Stimulated activated memory B cell treated with anti-CD40 and anti-IgM and Interleukin-4, amounts not matched to agents 10 μg/mL and 1 μg/mL and 100 μg/mL, for 72 hours (primary cell): ENCODE measurements around the gene KATNIP.
"Not testable (repeated sequence)": the region's sequence is repeated elsewhere in the genome, so short reads cannot be mapped to it uniquely, and the experiment has no call there.

Experiments
- ATAC-seq: fragments of 150-1000 bp; cut with Tn5 transposase; 2 replicates; pipeline ENCODE4 v1.10.0; 2021
- H3K27ac Mint-ChIP-seq: one replicate; pipeline ENCODE4 v1.8.0; 2022; ENCODE audit warnings: mild to moderate bottlenecking, mixed read lengths
- H3K27me3 Mint-ChIP-seq: one replicate; pipeline ENCODE4 v1.8.0; 2022; ENCODE audit warnings: mixed read lengths
- H3K36me3 Mint-ChIP-seq: one replicate; pipeline ENCODE4 v1.8.0; 2022; ENCODE audit warnings: mixed read lengths
- H3K4me1 Mint-ChIP-seq: one replicate; pipeline ENCODE4 v1.8.0; 2022; ENCODE audit warnings: mixed read lengths
- H3K4me3 Mint-ChIP-seq: one replicate; pipeline ENCODE4 v1.8.0; 2022; ENCODE audit warnings: mild to moderate bottlenecking, moderate library complexity, mixed read lengths
- H3K9me3 Mint-ChIP-seq: one replicate; pipeline ENCODE4 v1.8.0; 2022; ENCODE audit warnings: mixed read lengths

KATNIP gene

GRCh38 chr16:27556471-27556870 lies 6.5 kb downstream of the KATNIP start:
- Mint-ChIP-seq H3K27me3 (no peaks in the 10 kb centered on the region), H3K9me3 (no peaks in the 10 kb centered on the region), H3K27ac (no peak overlapping the region), H3K4me3 (no peak overlapping the region), H3K4me1 (peaks cover 5% of the 10 kb centered on the region), H3K36me3 (peaks cover 23% of the 10 kb centered on the region)
- ATAC-seq, result no peak

GRCh38 chr16:27558434-27558833 lies 8.5 kb downstream of the KATNIP start:
- Mint-ChIP-seq H3K36me3 (peaks cover 24% of the 10 kb centered on the region), H3K9me3 (no peaks in the 10 kb centered on the region), H3K27ac (no peak overlapping the region), H3K4me3 (no peak overlapping the region), H3K27me3 (no peaks in the 10 kb centered on the region), H3K4me1 (peaks cover 5% of the 10 kb centered on the region)
- ATAC-seq, result no peak

GRCh38 chr16:27558932-27559331 lies 9.0 kb downstream of the KATNIP start:
- peaks cover 24% of the 10 kb centered on the region for H3K36me3 Mint-ChIP-seq
- peaks cover 5% of the 10 kb centered on the region for H3K4me1 Mint-ChIP-seq
- no peaks in the 10 kb centered on the region for H3K9me3 Mint-ChIP-seq
- no peak for ATAC-seq
- no peak overlapping the region for H3K27ac Mint-ChIP-seq
- no peak overlapping the region for H3K4me3 Mint-ChIP-seq
- no peaks in the 10 kb centered on the region for H3K27me3 Mint-ChIP-seq

DNA sequence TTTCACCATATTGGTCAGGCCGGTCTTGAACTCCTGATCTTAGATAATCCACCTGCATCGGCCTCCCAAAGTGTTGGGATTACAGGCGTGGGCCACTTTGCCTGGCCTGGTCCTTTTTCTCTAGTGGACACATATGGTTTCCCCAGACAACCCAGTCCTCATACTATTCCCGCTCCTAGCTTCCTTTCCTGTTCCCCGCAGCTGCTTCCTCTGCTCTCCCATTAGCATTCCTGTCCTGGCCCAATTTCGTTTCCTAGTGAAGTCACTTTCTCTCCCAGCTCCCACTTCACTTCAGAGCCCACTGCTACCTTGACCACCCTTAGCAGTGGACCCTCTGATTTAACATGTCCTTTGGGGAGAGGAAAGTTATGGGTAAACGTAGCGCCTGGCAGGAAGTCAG lies 11.3 kb downstream of the KATNIP start:
- ATAC-seq, result no peak
- Mint-ChIP-seq H3K27me3 (no peaks in the 10 kb centered on the region), H3K36me3 (peaks cover 24% of the 10 kb centered on the region), H3K4me1 (peaks cover 13% of the 10 kb centered on the region), H3K27ac (no peak overlapping the region), H3K4me3 (no peak overlapping the region), H3K9me3 (no peaks in the 10 kb centered on the region)

DNA sequence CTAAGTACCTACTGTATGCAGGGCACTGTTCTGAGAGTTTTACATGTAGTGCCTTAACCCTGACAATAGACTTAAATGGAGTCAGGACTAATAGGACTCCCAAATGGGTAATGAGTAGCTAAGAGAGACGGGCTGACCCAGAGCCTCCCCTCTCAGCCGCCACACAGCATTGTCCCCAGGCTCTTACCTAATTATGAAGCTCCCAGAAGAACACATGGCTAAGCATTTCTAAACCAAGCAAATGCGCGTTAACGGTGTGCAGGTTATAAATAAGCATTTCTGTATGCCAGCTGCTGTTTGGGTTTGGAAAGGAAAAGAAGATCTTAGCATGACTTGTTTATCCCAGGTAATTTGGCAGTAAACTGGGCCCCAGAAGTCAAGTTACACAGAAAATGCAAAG lies 14.3 kb downstream of the KATNIP start:
- Mint-ChIP-seq H3K4me3 (no peak overlapping the region), H3K4me1 (peaks cover 23% of the 10 kb centered on the region), H3K36me3 (peaks cover 11% of the 10 kb centered on the region), H3K9me3 (no peaks in the 10 kb centered on the region), H3K27me3 (no peaks in the 10 kb centered on the region), H3K27ac (no peak overlapping the region)
- ATAC-seq, result no peak

GRCh38 chr16:27566417-27566816 lies 16.5 kb downstream of the KATNIP start:
- Mint-ChIP-seq H3K27me3 (no peaks in the 10 kb centered on the region), H3K27ac (no peak overlapping the region), H3K36me3 (peaks cover 7% of the 10 kb centered on the region), H3K4me1 (peaks cover 19% of the 10 kb centered on the region), H3K9me3 (no peaks in the 10 kb centered on the region), H3K4me3 (no peak overlapping the region)
- no peak for ATAC-seq

- Mint-ChIP-seq H3K27ac (no peak overlapping the region), H3K36me3 (peaks cover 6% of the 10 kb centered on the region), H3K27me3 (no peaks in the 10 kb centered on the region), H3K9me3 (no peaks in the 10 kb centered on the region), H3K4me1 (peaks cover 19% of the 10 kb centered on the region), H3K4me3 (no peak overlapping the region)
- ATAC-seq, result no peak
Measured at GRCh38 chr16:27568077-27568476, 18.1 kb downstream of the KATNIP start.

DNA sequence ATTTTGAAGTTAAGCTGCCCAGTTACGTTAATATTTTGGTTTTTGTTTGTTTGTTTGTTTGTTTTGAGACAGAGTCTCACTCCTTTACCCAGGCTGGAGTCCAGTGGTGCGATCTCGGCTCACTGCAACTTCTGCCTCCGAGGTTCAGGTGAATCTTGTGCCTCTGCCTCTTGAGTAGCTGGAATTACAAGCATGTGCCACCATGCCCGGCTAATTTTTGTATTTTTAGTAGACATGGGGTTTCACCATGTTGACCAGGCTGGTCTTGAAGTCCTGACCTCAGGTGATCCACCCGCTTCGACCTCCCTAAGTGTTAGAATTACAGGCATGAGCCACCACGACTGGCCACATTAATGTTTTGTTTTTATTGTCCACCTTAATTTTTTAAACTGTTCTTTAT lies 21.0 kb downstream of the KATNIP start:
- H3K27me3 Mint-ChIP-seq, ATAC-seq, H3K9me3 Mint-ChIP-seq, H3K4me3 Mint-ChIP-seq, H3K27ac Mint-ChIP-seq: not testable (repeated sequence)
- Mint-ChIP-seq H3K36me3 (peaks cover 18% of the 10 kb centered on the region), H3K4me1 (peaks cover 12% of the 10 kb centered on the region)

DNA sequence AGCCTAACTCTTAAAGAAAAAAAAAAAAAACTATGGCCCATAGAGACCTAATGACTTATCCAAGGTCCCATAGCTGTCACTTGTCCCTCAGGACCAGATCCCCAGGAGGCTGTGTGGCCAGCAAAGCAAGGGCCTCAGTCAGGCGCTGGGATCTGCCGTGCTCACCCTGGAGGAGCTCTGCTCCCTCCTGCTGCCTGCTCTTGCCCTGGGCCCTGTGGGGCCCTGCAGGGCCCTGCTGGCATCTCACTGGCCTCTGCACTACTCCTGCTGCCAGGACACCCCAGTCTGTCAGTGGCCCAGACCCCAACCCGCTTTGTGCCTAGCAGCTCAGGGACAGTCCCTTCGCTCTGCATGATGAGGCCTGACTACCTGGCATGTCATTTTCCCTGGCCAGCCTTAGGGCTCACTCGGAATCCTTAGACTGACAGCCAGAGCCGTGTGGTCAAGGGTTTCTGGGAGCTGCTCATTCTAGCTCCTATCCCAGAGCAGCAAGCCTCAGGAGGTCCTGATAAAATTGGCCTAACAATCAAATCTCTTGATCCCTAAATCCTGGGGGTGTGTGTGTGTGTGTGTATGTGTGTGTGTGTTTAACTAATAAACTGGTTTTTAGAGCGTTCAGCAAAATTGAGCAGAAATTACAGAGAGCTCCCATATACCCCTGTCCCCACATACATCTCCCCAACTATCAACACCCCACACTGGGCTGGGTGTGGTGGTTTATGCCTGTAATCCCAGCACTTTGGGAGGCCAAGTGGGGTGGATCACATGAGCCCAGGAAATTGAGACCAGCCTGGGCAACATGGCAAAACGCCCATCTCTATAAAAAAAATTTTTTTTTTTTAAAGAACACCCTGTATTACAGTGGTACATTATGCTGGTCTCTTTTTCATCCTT lies 21.7 kb downstream of the KATNIP start:
- no peak overlapping the region for H3K27ac Mint-ChIP-seq
- peaks cover 22% of the 10 kb centered on the region for H3K36me3 Mint-ChIP-seq
- no peaks in the 10 kb centered on the region for H3K9me3 Mint-ChIP-seq
- no peaks in the 10 kb centered on the region for H3K27me3 Mint-ChIP-seq
- H3K4me3 Mint-ChIP-seq, result no peak overlapping the region
- peaks cover 6% of the 10 kb centered on the region for H3K4me1 Mint-ChIP-seq
- ATAC-seq, result no peak

DNA sequence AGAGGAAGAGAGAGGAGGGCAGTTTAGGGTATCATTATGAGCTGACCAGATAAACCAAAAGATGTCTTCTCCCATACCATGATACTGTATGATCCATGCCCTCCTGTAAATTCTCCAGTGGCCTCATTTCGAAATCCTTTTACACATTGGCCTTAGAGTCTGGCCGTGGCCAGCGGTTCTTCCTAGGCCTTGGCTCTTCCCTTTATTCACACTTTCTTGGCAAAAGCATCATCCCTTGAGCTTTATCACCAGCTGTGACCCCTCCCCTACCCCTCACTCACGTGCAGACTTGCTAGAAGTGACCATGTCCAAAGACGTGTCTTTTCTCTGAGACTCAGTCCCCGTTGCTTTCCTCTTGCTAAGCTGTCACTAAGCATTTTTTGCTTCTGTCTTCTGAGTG lies 22.8 kb downstream of the KATNIP start:
- Mint-ChIP-seq H3K4me3 (no peak overlapping the region), H3K27me3 (no peaks in the 10 kb centered on the region), H3K27ac (no peak overlapping the region), H3K4me1 (no peaks in the 10 kb centered on the region), H3K36me3 (peaks cover 24% of the 10 kb centered on the region), H3K9me3 (no peaks in the 10 kb centered on the region)
- no peak for ATAC-seq

DNA sequence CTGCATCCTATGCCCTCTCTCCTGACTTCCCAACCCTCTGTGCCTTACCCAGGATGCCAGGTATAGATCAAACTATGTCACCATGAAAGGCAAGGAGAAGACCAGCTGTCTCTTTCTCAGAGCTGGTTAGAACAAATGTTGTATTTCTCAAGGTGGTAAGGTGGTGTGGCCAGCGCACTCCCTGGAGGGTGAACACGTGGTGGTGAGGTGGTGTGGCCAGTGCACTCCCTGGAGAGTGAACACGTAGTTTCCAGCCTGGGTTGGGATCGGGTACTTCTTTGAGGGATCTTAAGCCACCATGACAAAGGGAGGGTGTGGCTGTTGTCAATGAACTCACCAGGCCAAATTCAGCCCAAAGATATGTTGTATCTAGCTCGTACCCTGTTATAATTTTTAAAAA lies 26.8 kb downstream of the KATNIP start:
- Mint-ChIP-seq H3K4me1 (no peaks in the 10 kb centered on the region), H3K27me3 (no peaks in the 10 kb centered on the region), H3K36me3 (peaks cover 47% of the 10 kb centered on the region), H3K4me3 (no peak overlapping the region), H3K9me3 (no peaks in the 10 kb centered on the region), H3K27ac (no peak overlapping the region)
- no peak for ATAC-seq

DNA sequence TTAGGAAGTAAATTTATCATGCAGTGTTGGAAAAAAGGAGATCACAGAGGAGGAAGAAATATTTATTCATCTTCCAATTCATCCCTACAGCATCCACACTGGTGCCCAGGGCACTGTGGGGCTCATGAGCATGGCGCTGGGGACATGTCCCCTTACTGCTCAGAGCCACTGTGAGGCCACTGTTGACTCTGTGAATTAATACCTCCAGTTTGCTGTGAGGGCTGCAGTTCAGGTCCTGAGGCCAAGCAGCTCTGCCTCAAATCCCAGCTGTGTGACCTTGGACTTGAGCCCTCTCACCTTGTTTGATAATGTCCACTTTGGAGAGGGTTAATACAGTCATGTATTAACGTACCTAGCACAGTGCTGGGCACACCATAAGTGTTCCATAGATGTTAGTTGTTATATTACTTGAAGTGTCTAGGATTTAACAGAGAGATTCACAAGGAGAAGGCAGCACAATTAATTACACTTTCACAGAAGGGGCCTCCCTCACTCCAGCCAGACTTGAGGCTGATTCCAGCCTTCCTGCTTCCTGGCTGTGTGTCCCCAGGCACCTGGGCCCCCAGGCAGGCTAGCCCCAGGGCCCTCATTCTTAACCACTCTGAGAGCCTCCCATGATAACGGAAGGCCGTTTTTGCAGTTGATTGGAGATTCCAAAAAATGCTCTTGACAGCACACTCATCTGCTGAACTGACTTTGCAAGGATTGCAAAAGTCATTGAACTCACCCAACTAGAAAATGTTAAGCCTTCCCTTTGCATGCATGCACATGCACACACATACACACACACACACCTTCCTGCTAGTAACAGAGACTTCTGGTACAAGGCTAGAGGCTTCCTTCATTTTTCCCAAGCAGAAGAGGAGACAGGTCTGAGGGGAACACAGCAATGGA lies 29.4 kb downstream of the KATNIP start:
- no peak for ATAC-seq
- peaks cover 73% of the 10 kb centered on the region for H3K36me3 Mint-ChIP-seq
- no peaks in the 10 kb centered on the region for H3K27me3 Mint-ChIP-seq
- H3K9me3 Mint-ChIP-seq, result peaks cover 9% of the 10 kb centered on the region
- no peak overlapping the region for H3K27ac Mint-ChIP-seq
- no peak overlapping the region for H3K4me3 Mint-ChIP-seq
- no peaks in the 10 kb centered on the region for H3K4me1 Mint-ChIP-seq

GRCh38 chr16:27582883-27583282 lies 32.9 kb downstream of the KATNIP start:
- Mint-ChIP-seq H3K4me3 (no peak overlapping the region), H3K4me1 (no peaks in the 10 kb centered on the region), H3K27me3 (no peaks in the 10 kb centered on the region), H3K27ac (no peak overlapping the region), H3K9me3 (peaks cover 9% of the 10 kb centered on the region), H3K36me3 (peaks cover 71% of the 10 kb centered on the region)
- no peak for ATAC-seq

- no peaks in the 10 kb centered on the region for H3K27me3 Mint-ChIP-seq
- H3K4me3 Mint-ChIP-seq, result no peak overlapping the region
- H3K4me1 Mint-ChIP-seq, result no peaks in the 10 kb centered on the region
- peaks cover 77% of the 10 kb centered on the region for H3K36me3 Mint-ChIP-seq
- ATAC-seq, result no peak
- no peak overlapping the region for H3K27ac Mint-ChIP-seq
- peaks cover 9% of the 10 kb centered on the region for H3K9me3 Mint-ChIP-seq
Measured at GRCh38 chr16:27583634-27584033, 33.7 kb downstream of the KATNIP start.

DNA sequence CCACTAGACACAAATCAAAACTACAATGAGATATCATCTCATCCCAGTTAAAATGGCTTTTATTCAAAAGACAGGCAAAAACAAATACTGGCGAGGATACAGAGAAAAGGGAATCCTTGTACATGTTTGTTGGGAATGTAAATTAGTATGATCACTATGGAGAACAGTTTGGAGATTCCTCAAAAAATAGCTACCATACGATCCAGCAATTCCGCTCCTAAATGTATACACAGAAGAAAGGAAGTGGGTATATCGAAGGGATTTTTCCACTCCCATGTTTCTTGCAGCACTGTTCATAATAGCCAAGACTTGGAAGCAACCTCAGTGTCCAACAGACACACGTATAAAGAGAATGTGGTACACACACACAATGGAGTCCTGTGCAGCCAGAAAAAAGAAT lies 35.3 kb downstream of the KATNIP start:
- peaks cover 77% of the 10 kb centered on the region for H3K36me3 Mint-ChIP-seq
- no peaks in the 10 kb centered on the region for H3K27me3 Mint-ChIP-seq
- H3K4me3 Mint-ChIP-seq, result no peak overlapping the region
- no peak overlapping the region for H3K27ac Mint-ChIP-seq
- ATAC-seq, result no peak
- H3K9me3 Mint-ChIP-seq, result peaks cover 9% of the 10 kb centered on the region
- H3K4me1 Mint-ChIP-seq, result no peaks in the 10 kb centered on the region

DNA sequence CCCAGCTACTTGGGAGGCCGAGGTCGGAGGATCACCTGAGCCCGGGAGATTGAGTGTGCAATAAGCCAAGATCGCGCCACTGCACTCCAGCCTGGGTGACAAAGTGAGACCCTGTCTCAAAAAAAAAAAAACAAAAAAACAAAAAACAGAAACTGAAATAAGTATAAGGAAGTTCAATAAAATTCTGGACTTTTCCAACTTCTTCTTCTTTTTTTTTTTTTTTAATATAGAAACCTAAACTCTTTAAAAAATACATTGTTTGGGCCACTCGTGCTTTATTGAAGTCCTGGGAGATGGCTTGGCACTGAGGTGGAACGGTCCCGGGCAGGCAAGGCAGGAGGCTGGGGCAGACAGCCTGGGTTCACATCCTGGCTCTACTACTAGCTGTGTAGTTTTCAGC lies 36.8 kb downstream of the KATNIP start:
- Mint-ChIP-seq H3K27me3 (no peaks in the 10 kb centered on the region), H3K4me3 (no peak overlapping the region), H3K36me3 (peaks cover 82% of the 10 kb centered on the region), H3K27ac (no peak overlapping the region), H3K4me1 (no peaks in the 10 kb centered on the region), H3K9me3 (peaks cover 9% of the 10 kb centered on the region)
- ATAC-seq, result no peak
